GM18873 (cell line): ENCODE measurements around the gene LCN1.

ENCODE experiments used
- ATAC-seq: cut with Tn5 transposase; IDR thresholded peaks from one replicate; pipeline ENCODE4 v1.9.1; 2021; ENCODE audit warnings: mild to moderate bottlenecking, moderate library complexity, moderate number of reproducible peaks; ENCODE audit not compliant: unreplicated experiment, low FRiP score

LCN1 gene

GRCh38 chr9:135565636-135566035 lies 44.4 kb downstream of the LCN1 start:
- ATAC-seq, result no peak

DNA sequence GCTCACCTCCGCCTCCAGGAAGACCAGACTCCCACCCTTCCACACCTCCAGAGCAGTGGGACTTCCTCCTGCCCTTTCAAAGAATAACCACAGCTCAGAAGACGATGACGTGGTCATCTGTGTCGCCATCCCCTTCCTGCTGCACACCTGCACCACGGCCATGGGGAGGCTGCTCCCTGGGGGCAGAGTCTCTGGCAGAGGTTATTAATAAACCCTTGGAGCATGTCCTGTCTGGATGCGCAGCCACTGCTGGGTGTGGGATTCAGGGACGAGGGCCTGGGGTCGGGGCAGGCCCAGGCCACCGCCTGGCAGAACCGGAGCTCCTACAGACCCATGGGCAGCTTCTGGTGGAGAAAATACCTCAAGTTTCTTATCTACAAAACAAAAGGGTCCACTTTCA lies 45.3 kb downstream of the LCN1 start:
- ATAC-seq, result no peak

DNA sequence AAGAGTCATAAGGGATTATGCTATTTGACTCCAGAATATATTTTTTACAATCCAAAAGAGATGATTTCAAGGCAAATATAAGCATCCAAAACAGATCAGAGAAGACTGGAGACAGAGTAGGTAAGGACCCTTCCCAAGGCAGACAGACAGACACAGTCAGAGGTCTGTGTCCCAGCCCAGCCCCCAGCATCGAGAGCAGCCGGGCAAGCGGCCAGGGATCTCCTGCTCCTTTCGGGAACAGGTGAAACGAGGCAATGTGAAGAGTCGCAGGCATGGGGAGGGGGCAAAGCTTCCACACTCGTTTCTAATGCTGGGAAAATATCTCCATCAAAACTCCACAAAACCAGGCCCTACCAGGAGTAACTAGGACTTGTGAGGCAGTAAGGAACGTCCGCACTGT lies 46.1 kb downstream of the LCN1 start:
- ATAC-seq, result no peak

- no peak for ATAC-seq
Observed at GRCh38 chr9:135568026-135568425, 46.8 kb downstream of the LCN1 start.

GRCh38 chr9:135570456-135570855 lies 49.2 kb downstream of the LCN1 start:
- ATAC-seq, result no peak

DNA sequence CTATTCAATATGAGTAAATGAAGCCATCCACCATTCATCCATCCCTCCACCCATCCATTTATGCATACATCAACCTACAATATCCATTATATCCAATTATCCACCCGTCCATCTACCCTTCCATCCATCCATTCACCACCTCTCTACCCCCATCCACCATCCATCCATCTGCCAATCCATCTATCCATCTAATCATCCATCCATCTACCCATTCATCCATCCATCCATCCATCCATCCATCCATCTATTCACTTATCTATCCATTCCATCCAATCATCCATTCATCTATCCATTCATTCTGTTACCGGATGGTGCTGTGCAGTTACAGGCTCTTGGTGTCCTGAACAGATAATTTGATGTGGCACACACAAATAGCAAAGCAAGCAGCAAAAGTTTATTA lies 51.0 kb downstream of the LCN1 start:
- ATAC-seq, result no peak

- no peak for ATAC-seq
Observed at GRCh38 chr9:135573124-135573523, 51.9 kb downstream of the LCN1 start.

GRCh38 chr9:135574331-135574730 lies 53.1 kb downstream of the LCN1 start:
- ATAC-seq, result no peak

DNA sequence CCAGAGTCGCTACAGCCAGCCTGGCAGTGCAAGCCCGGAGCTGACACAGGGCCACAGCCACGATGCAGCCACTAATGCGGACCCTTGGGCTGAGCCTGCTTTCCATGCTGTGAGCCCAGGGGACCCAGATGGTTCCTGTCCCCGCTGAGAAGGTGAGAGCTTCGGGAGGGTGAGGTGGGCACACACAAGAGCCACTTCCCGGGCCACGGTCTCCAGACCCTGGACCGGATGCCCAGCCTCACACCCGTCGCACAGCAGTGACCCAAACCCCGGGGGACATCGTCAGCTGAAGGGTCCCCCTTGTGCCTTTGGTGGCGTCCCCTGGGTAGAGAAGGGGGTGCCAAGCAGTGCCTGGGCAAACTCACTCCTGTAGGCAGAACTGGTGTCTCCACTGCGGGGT lies 53.7 kb downstream of the LCN1 start:
- no peak for ATAC-seq
